HTR-8/SVneo (cell line): ENCODE data around the gene OGFR.
A peak's percentile ranks its signal among the peaks of the same experiment; 100 is the strongest.

Experiments used
- DNase-seq: peaks from one replicate; pipeline ENCODE4 v3.0.0; 2011; ENCODE audit warnings: low spot score, mixed read lengths; ENCODE audit not compliant: insufficient read length
- FAIRE-seq: peaks from 2 replicates; lab custom pipeline; 2011; peaks lifted over from hg19 to GRCh38; lab: Jason Lieb, UNC

The OGFR gene

DNA sequence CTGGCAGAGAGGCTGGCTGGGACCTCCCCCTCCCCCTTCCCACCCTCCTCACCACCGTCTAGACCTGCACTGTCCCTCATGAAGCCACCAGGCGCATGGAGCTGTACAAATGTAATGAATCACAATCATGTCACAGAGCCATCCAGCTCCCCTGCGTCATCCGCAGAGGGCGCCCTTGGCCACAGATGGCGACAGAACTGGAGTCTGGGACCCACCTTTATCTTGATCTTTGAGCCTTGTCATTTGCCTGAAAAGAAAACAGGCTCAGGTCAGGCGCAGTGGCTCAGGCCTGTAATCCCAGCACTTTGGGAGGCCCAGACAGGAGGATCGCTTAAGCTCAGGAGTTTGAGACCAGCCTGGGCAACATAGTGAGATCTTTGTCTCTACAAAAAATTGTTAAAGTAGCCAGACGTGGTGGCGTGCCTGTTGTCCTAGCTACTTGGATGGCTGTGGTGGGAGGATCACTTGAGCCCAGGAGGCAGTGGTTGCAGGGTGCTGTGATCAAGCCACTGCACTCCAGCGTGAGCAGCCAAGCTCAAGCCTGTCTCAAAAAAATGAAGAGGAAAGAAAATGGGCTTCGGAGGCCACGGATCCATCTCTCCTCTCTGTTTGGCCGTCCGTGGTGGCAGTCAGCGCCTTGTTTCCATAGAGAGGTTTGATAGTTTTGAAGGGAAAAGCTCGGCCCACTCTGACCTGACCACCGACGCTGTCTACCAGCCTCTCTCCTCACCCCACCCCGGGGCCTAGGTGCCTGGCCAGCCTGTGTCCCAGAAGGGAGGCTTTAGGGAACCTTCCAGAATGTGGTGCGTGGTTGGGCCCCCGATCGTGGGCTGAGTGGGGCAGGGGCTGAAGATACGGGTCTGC is 18.4 kb downstream of the OGFR start:
- peak; percentile 94 for FAIRE-seq
- DNase-seq: peak; percentile 85

DNA sequence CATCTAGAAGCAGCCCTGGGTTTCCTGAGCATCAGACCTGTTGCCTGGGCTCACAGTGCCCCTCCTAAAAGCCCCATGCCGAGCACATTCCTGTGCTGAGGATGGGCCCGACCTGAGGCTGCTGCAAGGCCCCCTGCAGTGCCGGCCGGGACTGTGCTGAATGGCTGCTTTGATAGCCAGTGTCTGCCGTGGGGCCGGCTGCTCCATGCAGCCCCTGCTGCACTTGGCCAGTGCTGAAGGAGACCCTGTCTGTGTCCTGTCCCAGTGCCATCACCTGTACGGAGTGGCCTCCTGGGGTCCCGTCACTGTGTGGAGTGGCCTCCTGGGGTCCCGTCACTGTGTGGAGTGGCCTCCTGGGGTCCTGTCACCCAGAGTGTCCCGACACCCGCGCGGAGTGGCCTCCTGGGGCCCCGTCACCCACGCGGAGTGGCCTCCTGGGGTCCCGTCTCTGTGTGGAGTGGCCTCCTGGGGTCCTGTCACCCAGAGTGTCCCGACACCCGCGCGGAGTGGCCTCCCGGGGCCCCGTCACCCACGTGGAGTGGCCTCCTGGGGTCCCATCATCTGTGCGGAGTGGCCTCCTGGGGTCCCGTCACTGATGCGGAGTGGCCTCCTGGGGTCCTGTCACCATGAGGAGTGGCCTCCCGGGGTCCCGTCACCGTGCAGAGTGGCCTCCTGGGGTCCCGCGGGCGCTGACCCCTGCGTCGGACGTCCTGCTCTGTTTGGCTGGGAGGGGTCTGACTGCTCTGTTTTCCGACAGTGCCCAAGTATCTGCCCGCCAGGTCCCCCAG is 19.2 kb downstream of the OGFR start:
- DNase-seq: no peak
- peak; percentile 88 for FAIRE-seq

DNA sequence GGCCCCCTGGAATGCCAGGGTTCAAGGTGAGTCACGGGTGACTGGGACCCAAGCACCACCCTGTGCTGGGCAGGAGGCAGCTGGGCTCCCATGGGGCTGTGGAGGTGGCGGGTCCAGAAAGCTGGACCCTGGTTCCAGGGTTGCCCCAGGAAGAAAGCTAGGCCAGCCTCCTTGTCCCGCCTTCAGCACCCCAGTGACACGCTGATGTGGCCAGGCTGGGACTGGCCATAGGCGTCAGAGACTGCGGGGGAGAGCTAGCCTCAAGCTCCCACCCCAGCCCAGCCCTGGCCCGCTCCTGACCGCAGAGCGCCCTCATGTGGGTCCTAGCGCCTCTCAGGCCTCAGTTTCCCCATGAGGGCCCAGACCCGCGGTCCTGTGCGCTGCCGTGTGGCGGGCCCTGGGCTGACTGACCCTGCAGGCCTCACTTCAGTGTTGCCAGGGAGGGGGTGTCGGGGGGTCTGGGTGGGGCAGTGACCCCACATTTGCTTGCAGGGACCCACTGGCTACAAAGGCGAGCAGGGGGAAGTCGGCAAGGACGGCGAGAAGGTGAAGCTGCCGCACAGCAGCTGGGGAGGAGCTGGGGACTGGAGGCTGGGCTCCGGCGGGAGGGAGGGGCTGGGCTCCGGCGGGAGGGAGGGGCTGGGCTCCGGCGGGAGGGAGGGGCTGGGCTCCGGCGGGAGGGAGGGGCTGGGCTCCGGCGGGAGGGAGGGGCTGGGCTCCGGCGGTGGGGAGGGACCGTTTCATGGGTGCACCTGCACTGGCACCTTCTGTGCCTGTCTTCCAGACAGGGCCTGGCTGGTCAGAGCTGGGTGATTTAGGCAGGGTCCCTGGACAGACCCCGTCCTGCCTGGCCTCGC is 20.1 kb downstream of the OGFR start:
- peak; percentile 86 for FAIRE-seq

DNA sequence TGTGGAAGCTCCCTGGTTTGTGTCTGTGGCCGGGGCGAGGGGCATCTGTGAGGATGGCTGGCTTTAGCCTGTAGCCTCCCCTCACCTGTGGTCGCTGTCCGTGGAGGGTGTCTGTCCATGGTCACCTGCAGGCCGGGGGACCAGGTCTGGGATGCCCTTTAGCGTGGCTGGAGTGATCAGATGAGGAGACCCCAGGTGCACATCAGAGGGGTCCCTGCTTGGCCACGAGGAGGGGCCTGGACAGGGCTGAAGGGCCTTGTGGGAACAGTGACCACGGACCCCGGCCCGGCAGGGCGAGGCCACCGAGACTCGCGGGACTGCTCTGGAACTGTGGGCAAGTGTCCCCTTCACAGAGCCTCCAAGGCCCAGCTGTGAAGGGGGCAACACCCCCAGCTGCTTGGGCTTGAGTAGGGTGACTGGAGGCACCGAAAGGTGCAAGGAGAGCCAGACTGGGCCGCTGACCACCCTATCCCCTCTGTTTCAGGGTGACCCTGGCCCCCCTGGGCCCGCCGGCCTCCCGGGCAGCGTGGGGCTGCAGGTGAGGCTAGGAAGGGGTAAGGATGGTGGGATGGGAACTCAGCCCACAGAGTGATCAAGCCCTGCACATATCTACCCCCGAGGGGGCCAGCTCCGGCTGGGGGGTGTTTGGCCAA is 20.8 kb downstream of the OGFR start:
- FAIRE-seq: peak; percentile 85

More for the DNA sequence above, 20.1 kb downstream of the OGFR start:
- DNase-seq: peak; percentile 77

DNA sequence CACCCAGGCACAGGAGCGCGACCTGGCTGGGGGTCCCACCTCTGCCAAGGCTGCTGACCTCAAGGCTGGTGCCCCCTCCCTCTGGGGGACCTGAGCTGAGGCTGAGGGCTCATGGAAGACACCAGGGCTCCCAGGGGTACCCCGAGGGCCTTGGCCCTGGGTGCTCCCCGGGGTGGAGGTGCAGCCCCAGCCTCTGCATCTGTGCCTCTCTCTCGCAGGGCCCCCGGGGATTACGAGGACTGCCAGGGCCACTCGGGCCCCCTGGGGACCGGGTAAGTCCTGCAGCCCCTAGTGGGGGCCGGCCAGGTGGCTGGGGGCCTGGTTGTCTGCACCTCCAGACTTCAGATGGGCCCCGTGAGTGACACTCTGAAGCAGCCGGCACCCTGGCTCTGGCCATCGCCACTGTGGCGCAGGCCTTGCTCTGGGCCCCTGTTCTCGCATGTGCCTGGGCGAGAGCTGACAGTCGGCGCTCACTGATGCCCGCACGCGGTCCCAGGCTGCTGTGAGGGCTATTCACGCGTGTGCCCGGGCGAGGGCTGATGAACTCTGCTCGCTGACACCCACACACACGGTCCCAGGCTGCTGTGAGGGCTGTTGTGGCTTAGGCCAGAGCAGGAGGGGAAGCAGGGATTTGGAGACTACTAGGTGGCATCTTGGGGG is 21.5 kb downstream of the OGFR start:
- DNase-seq: no peak
- FAIRE-seq: no peak

More for the DNA sequence above, 20.8 kb downstream of the OGFR start:
- DNase-seq: no peak

DNA sequence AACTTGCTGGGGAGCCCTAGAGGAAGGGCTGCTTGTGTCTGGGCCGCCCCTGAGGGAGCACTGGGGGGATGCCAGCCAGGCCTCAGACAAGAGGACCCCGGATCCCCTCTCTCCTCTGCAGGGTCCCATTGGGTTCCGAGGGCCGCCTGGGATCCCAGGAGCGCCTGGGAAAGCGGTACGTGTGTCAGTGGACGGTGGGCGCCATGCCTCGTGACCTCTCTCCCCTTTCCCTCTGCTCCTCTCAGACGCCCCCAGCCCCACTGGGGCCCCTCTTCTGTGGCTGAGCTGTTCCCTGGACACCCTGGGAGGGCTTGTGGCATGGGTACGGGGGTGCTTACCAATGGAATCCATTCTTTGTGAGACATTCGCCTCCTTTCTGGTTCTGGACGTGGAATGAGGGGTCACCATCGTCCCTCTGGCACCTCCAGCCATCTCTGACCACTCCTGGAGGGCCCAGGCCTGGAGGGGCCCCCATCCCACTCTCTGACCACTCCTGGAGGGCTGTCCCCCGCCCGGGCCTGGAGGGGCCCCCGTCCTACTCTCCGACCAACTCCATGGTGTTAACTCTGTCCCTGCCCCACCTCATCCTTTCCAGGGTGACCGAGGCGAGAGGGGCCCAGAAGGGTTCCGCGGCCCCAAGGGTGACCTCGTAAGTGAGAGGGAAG is 22.1 kb downstream of the OGFR start:
- DNase-seq: no peak
- FAIRE-seq: no peak

DNA sequence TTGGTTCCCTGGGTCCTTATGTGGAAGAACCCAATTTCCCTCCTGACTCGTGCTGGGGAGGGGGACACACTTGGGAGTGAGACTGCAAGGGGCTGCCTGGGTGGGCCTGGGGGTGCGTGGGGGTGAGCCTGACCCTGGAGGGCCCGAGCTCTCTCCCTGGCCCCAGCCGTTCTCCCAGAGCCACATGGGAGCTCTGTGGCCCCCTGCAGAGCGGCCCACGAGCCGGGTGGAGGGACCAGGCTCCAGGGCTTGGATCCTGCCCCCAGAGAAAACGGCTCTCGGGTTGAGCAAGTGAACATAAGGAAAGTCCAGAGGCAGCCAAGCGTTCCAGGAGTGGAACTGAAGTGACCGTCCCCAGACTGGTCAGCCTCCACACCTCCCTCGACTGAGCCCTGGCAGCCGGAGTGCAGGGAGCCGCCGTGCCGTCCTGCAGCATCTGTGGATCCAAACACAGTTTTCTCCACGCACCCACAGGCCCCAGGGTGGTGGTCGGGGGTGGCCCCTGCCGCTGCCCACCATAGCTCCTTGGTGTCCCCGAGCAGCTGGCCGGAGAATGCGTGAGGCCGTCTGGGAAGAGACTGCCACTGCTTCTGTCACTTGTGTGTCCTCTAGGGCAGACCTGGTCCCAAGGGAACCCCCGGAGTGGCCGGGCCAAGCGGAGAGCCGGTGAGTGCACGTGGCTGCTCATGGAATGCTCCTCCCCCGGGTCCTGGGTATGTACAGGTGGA is 22.8 kb downstream of the OGFR start:
- DNase-seq (no peak), FAIRE-seq (no peak)

DNA sequence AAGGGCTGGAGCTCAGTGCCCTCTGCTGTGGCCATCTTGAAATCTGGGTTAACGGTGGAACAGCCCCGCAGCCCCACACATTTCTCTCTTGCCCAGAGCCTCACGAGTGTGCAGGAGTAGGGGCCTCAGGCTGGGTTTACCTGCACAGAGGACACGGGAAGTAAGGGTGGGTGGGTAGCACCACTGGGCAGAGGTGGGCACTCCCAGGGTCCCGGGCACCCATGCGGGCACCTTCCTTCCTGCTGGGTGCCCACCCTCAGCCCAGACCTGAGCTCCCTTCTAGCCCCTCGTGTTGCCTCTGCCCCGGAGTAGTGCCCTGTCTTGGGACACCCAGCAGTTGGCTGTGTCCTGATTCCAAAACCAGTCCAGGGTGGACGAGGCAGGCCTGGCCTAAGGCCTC is 23.4 kb downstream of the OGFR start:
- FAIRE-seq: no peak
- DNase-seq: no peak

DNA sequence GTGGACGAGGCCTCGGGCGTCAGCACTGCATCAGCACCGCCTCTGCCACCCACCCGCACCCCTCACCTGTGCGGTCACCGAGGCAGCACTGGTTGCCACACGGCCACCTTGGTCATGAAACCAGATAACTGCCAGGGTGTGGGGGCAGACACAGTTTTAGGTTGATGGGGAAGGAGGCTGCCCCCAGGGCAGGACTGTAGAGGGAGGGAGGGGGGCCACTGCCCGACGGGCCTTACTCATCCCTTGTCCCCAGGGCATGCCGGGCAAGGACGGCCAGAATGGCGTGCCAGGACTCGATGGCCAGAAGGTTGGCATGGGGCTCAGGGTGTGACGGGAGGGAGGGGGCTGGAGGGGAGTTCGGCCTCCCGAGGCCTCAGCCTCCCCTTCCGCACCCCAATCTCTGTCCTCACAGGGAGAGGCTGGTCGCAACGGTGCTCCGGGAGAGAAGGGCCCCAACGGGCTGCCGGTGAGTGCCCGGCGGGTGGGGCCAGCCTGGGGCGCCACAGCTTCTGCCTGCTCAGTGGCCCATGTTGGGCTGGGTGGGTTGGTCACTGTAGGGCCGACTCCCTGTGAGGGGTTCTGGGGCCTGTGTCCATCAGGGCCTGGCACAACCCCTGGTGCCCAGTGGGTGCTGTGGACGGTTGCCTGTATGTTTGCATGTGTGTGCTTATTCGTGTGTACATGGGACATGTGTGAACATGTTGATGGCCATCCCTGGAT is 24.0 kb downstream of the OGFR start:
- peak; percentile 65 for FAIRE-seq
- DNase-seq: no peak

DNA sequence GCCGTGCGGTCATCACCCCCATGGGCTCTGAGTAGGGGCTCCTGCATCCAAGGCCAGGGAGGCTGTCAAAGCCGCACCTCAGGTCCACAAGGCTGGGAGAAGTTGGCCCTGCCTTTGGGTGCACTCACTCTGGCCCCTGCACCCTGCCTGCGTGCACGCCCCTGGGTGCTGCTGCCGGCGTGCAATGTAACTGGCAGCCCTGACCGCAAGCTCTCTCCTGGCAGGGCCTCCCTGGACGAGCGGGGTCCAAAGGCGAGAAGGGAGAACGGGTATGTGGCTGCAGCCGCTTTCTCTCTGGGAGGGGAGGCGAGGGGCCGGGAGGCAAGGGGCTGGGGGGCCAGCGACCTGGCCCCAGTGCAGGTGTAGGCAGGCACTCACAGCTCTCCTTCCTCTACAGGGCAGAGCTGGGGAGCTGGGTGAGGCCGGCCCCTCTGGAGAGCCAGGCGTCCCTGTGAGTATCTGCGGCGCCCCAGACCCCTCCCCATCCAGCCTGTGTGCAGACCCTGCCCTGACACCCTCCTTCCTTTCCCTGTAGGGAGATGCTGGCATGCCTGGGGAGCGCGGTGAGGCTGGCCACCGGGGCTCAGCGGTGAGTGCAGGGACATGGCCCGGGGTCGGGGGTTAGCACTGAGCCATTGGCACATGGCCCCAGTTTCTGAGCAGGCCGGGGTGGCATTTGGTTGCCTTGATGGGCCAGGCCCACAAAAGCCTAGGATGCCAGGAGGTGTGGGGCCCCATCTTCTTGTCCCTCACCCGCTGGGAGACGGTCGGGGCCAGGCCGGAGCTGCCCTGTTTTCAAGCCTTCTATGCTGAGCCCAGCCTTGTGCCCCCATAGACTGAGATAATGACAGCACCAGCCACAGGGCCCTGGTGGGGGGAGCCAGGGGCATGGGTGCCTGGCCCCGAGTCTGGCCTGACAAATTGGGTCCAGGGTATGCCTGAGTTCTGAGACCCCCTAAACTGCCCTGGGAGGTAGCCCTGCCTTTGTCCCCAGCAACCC is 24.9 kb downstream of the OGFR start:
- DNase-seq (no peak), FAIRE-seq (peak; percentile 82)

DNA sequence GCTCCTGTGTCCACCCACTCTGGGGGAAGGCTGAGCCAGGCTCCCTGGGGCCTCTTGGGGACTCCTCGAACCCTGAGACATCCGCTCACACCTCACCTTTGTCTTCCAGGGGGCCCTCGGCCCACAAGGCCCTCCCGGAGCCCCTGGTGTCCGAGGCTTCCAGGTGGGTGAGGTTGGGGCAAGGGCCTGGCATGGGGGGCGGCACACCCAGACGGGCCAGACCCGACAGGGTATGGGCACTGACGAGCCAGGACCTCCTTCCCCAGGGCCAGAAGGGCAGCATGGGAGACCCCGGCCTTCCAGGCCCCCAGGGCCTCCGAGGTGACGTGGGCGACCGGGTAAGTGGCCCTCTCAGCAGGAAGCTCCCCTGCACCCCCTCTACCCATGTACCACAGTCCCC is 25.6 kb downstream of the OGFR start:
- FAIRE-seq: no peak
- no peak for DNase-seq

DNA sequence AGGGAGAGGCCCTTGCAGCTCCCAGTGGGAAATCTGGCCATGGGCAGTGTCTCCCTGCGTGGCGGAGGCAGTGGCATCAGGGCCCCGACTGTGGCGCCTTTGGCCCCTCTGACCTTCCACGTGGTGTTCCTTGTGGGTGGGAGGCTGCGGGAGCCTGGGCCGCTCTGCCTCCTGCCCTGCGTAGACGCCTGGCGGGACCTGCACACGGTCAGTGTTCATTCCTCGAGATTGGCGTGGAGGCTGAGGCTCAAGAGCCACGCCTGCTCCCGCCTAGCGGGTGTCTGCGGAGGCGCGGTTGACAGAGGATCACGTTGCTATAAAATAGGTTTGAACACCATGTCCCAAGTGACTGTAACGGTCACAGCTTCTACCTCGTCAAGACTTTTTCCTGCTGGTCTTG is 26.2 kb downstream of the OGFR start:
- DNase-seq (no peak), FAIRE-seq (peak; percentile 83)

DNA sequence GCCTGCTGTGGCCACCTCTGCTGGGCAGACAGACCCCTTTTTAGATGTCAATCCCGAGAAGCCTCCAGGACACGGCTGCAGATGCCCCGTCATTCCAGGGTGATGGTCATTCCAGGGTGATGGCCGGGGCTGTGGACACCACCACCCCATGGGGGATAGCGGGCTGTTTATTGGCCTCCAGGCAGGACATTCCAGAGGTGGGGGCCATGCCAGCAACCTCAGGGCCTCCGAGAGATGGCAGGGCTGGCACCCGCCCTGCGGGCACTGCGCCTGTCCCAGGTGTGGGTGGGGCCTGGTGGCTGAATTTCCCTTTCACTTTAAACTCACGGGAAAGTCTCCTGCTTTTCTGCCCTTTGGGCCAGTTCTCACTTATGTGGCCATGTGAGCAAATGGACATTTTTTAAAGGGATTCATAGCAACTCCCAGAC is 26.7 kb downstream of the OGFR start:
- FAIRE-seq: peak; percentile 23
- no peak for DNase-seq

DNA sequence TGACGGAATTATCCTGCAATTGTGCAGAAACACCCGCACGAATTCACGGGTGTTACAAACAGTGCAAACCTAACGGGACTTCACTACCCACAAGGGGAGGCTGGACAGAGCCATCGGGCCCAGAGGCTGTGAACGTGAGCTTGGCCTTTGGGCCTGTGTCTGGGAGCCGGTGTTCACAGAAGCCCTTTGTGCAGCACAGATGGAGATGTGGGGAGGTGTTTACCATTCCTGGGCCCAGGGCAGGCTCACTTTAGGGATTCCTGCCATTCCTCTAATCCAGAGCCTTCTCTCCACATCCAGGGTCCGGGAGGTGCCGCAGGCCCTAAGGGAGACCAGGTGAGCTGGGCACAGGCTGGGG is 27.2 kb downstream of the OGFR start:
- FAIRE-seq (no peak), DNase-seq (no peak)

DNA sequence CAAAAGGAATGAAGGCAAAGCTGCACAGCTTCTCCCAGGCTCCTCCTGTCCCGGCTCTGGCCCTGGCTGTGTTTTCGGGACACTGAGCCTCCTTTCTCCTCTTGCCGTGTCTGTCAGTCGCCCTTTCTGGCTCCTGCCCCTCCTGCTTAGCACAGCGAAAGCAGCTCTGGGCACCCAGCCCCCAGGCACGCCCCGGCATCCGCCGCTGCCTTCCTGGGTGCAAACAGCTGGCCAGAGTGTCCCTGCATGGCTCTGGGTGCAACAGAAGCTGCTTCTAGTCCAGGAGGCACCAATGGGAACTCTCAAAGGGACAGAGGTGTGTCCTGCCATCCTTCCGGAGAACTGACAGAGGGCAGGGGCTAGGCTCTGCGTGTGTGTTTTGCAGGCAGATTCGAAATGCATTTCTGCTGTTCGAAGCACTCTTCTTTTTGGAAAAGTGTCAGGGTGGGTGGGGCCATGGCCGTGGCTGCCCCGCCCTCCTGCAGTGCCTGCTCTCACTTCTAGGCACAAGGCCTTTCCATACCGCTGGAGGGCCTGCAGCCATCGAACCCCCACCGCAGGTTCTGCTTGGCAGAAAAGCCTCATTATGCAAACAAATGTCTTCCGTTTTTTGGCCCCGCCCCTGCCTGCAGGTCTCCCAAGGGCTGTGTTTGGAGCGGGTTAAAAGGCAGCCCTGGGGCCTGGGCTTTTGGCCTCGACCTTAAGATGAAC is 27.7 kb downstream of the OGFR start:
- no peak for FAIRE-seq
- no peak for DNase-seq

DNA sequence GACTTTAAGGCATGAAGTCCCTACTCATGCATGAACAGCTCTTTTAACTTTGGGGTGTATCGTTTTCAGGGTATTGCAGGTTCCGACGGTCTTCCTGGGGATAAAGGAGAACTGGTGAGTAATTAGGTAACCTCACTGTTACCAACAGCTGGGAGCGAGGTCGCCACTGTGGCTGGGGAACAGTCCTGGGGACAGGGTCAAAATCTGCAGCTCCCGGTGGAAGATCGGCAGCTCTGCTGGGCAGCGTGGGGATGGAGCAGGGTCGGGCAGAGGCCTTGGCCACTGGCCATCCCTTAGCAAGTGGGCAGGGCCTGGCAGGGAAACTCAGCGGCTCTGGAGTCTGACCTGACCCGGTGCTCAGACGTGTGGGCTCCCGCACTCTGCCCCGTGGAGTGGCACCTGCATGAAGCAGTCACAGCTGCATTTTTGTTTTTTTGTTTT is 28.3 kb downstream of the OGFR start:
- peak; percentile 66 for FAIRE-seq
- DNase-seq: no peak
